A549 (cell line): ENCODE results near the gene CASP6. TPM values are rescaled to one million over a fixed set of nuclear protein-coding genes. Genes with fewer than 3 reads are reported as not detected.

Source experiments
- ATAC-seq, 2 experiments: fragments of 200-7000 bp in 1 of 2; fragments of >200 bp in 1 of 2; cut with Nextera tagmentation in 1 of 2; cut with Tn5 transposase in 1 of 2; 3 replicates each; pipeline versions ENCODE4 v1.8.0 to v1.9.1; 2018 to 2020; ENCODE audit warnings: mild to moderate bottlenecking in 1 of 2, moderate library complexity in 1 of 2
- CTCF ChIA-PET: fragments of 300-600 bp; sonication (Branson Sonifier 250); formaldehyde crosslinking; extraction: SDS; loops from one replicate; lab custom pipeline; 2021; ENCODE audit warnings: antibody characterized with exemption, inconsistent platforms; lab: Yijun Ruan, JAX
- POLR2A ChIA-PET: fragments of 350-600 bp; formaldehyde crosslinking; extraction: SDS; loops from one replicate; lab custom pipeline; 2021; ENCODE audit warnings: antibody characterized with exemption, inconsistent platforms; lab: Yijun Ruan, JAX
- DNase-seq, 2 experiments: peaks; one replicate each; pipeline versions ENCODE4 v3.0.0 to v3.0.0-alpha.2; 2011 to 2016; ENCODE audit warnings: low read depth in 1 of 2, low spot score in 1 of 2
- FAIRE-seq: peaks from 2 replicates; lab custom pipeline; 2011; peaks lifted over from hg19 to GRCh38; lab: Jason Lieb, UNC
- H3K27ac ChIP-seq, 2 experiments: fragments of >200 bp; sonication (Bioruptor Twin); formaldehyde crosslinking; 3 replicates each; pipeline ENCODE4 v1.5.1; 2016 to 2017
- H3K4me1 ChIP-seq: fragments of >200 bp; sonication (Bioruptor Twin); formaldehyde crosslinking; 3 replicates; pipeline ENCODE4 v1.6.1; 2016
- H3K4me2 ChIP-seq: fragments of >200 bp; sonication (Bioruptor Twin); formaldehyde crosslinking; 3 replicates; pipeline ENCODE4 v1.6.1; 2016
- H3K4me3 ChIP-seq: fragments of >200 bp; sonication (Bioruptor Twin); formaldehyde crosslinking; 3 replicates; pipeline ENCODE4 v1.5.1; 2016
- H3K9me3 ChIP-seq: fragments of >200 bp; sonication (Bioruptor Twin); formaldehyde crosslinking; 3 replicates; pipeline ENCODE4 v1.6.1; 2016
- CBX2 ChIP-seq: fragments of 200-600 bp; sonication (generic); IDR thresholded peaks from 2 replicates; pipeline ENCODE4 v1.6.1; 2016; ENCODE audit warnings: low read depth, mild to moderate bottlenecking, borderline replicate concordance
- CBX8 ChIP-seq: fragments of 200-600 bp; sonication (generic); IDR thresholded peaks from 2 replicates; pipeline ENCODE4 v1.6.1; 2016
- E2F6 ChIP-seq: IDR thresholded peaks from 2 replicates; pipeline ENCODE4 v1.6.1; 2012; ENCODE audit warnings: low read depth, borderline replicate concordance
- EHMT2 ChIP-seq: fragments of 200-600 bp; sonication (generic); IDR thresholded peaks from 2 replicates; pipeline ENCODE4 v1.6.1; 2016; ENCODE audit warnings: antibody characterized with exemption, low read depth, mild to moderate bottlenecking, moderate library complexity
- EP300 ChIP-seq, 2 experiments: fragments of >200 bp; sonication (Bioruptor Twin); formaldehyde crosslinking; IDR thresholded peaks; 2 replicates in 1 of 2; 3 replicates in 1 of 2; pipeline ENCODE4 v1.6.1; 2016 to 2017
- FOSB ChIP-seq: fragments of 250-450 bp; sonication (Bioruptor Pico); IDR thresholded peaks from 2 replicates; pipeline ENCODE4 v1.5.0; 2020; ENCODE audit warnings: mild to moderate bottlenecking, moderate library complexity
- GATA3 ChIP-seq: IDR thresholded peaks from 2 replicates; pipeline ENCODE4 v1.6.1; 2012; ENCODE audit warnings: borderline replicate concordance
- HOXA7 ChIP-seq: fragments of 250-450 bp; sonication (Bioruptor Pico); IDR thresholded peaks from 2 replicates; pipeline ENCODE4 v1.5.0; 2020; ENCODE audit warnings: mild to moderate bottlenecking, moderate library complexity
- HOXB13 ChIP-seq: fragments of 250-450 bp; sonication (Bioruptor Pico); IDR thresholded peaks from 2 replicates; pipeline ENCODE4 v1.5.0; 2020; ENCODE audit warnings: low read depth, mild to moderate bottlenecking, moderate library complexity
- JUN ChIP-seq, 2 experiments: fragments of >200 bp; sonication (Bioruptor Twin); formaldehyde crosslinking; IDR thresholded peaks; 2 replicates in 1 of 2; 3 replicates in 1 of 2; pipeline ENCODE4 v1.6.1; 2016 to 2017
- MAFK ChIP-seq: fragments of 450-650 bp; IDR thresholded peaks from 2 replicates; pipeline ENCODE4 v1.6.1; 2014; ENCODE audit not compliant: partially characterized antibody
- MYC ChIP-seq: IDR thresholded peaks from 2 replicates; pipeline ENCODE4 v1.6.1; 2012; ENCODE audit warnings: mild to moderate bottlenecking, inconsistent platforms, low read length, improper control_type of control experiment, borderline replicate concordance
- NPAS2 ChIP-seq: fragments of 250-450 bp; sonication (Bioruptor Pico); IDR thresholded peaks from 2 replicates; pipeline ENCODE4 v1.8.0; 2022; ENCODE audit warnings: mild to moderate bottlenecking, moderate library complexity, borderline replicate concordance
- NR3C1 ChIP-seq: fragments of >200 bp; sonication (Bioruptor Twin); formaldehyde crosslinking; IDR thresholded peaks from 3 replicates; pipeline ENCODE4 v1.6.1; 2017
- RAD21 ChIP-seq, 2 experiments: fragments of >200 bp in 1 of 2; sonication (Bioruptor Twin) in 1 of 2; formaldehyde crosslinking in 1 of 2; IDR thresholded peaks in 1 of 2; conservative IDR thresholded peaks in 1 of 2; 2 replicates in 1 of 2; 3 replicates in 1 of 2; pipeline ENCODE4 v1.6.1; 2012 to 2018; ENCODE audit warnings: inconsistent platforms in 1 of 2
- RARB ChIP-seq: fragments of 250-450 bp; sonication (Bioruptor Pico); IDR thresholded peaks from 2 replicates; pipeline ENCODE4 v1.8.0; 2021; ENCODE audit warnings: mild to moderate bottlenecking, moderate library complexity
- RCOR1 ChIP-seq: fragments of 150-350 bp; IDR thresholded peaks from 2 replicates; pipeline ENCODE4 v1.6.1; 2014; ENCODE audit warnings: antibody characterized with exemption, low read length, low read depth
- SMC3 ChIP-seq: fragments of >200 bp; sonication (Bioruptor Twin); formaldehyde crosslinking; IDR thresholded peaks from 3 replicates; pipeline ENCODE4 v1.6.1; 2018; ENCODE audit warnings: inconsistent platforms
- SREBF2 ChIP-seq: fragments of 450-650 bp; IDR thresholded peaks from 2 replicates; pipeline ENCODE4 v1.6.1; 2014; ENCODE audit warnings: mild to moderate bottlenecking, moderate library complexity
- WGBS: methylation state at CpG from one replicate; pipeline ENCODE4 v1.1.6; 2017; ENCODE audit errors: missing lambda C conversion rate; 5-methylcytosine and 5-hydroxymethylcytosine counted together
- polyA plus RNA-seq, 4 experiments: library from polyadenylated mRNA; depleted of rRNA in 3 of 4; stranded (reverse); fragments of >200 nt; fragmentation: RNase III in 1 of 4; extraction: RNeasy Plus Mini Kit Qiagen cat#74134 plus additional on column Dnase treatment in 1 of 4; gene quantifications; 2 replicates in 3 of 4; 3 replicates in 1 of 4; pipeline ENCODE4 v1.2.3, GENCODE V29; 2011 to 2017
- TF ChIP-seq, protein P1 (sequence below): fragments of >200 bp; sonication (Bioruptor Twin); formaldehyde crosslinking; IDR thresholded peaks from 3 replicates; pipeline ENCODE4 v1.5.1; 2016
- TF ChIP-seq, protein P2 (sequence below): fragments of 250-450 bp; sonication (Bioruptor Pico); IDR thresholded peaks from 2 replicates; pipeline ENCODE4 v1.5.0; 2020; ENCODE audit warnings: low read depth, mild to moderate bottlenecking, moderate library complexity

Gene CASP6
- polyA plus RNA-seq, 2 of the 4 experiments (the other 2 are of a cell fraction), result 19.2 to 32.6 TPM

DNA sequence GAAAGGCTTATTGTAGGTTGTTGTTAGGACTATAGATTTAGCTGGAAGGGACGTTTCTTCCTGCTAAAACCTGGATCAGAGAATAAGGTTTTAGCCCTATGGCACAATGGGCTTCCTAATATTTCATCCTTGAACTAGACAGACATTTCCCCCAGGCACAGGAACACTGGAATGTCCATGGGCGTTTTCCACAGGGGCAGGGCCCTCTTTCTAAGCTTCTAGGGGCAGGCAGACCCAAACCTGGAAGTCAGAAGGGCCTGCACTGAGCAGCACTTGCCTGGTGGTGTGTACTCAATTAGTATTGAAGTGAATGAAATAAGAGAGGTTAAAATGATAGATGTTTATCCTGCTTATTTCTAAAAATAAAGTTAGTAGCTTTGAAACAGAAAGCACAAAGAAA lies 41.1 kb downstream of the CASP6 start:
- ChIA-PET CTCF (interaction anchor here (1.0 kb wide), 1 partner anchor 234 kb away, joined by 3 read pairs; no protein-coding TSS in a partner anchor), POLR2A (no interaction called here)
- Histone ChIP-seq H3K27ac (no peak overlapping the region), H3K4me1 (no peaks in the 10 kb centered on the region), H3K9me3 (no peaks in the 10 kb centered on the region), H3K4me2 (no peak overlapping the region), H3K4me3 (no peak overlapping the region)
- DNase-seq (no peak), FAIRE-seq (no peak), ATAC-seq (no peak)
- TF ChIP-seq SREBF2, result no peak
- TF ChIP-seq NPAS2 (CRISPR knock-in tag), result no peak
- no peak for TF ChIP-seq SMC3
- no peak for TF ChIP-seq MYC
- no peak for TF ChIP-seq NR3C1
- no peak for TF ChIP-seq MAFK
- TF ChIP-seq EHMT2, result no peak
- no peak for TF ChIP-seq HOXA7 (CRISPR knock-in tag)
- TF ChIP-seq RAD21 (conservative IDR thresholded peaks at IDR 0.05 in 1 of 2, IDR thresholded peaks at IDR 0.05 in 1 of 2), result no peak
- no peak for TF ChIP-seq HOXB13 (CRISPR knock-in tag)
- TF ChIP-seq EP300 (IDR thresholded peaks at IDR 0.05), result no peak
- WGBS, result 47% methylated on average over 2 of the region's 2 CpGs

GRCh38 chr4:109658871-109659410 lies 44.3 kb downstream of the CASP6 start:
- ChIA-PET POLR2A (no interaction called here), CTCF (interaction anchor here (0.9 to 2.3 kb wide), 3 partner anchors 28 to 226 kb away, joined by 3 to 8 read pairs (median 4); partner anchors contain the start of gene SEC24B)
- TF ChIP-seq RCOR1 (no peak), JUN (IDR thresholded peaks at IDR 0.05) (no peak), RARB (CRISPR knock-in tag) (no peak), EP300 (IDR thresholded peaks at IDR 0.05) (no peak), FOSB (no peak), CBX2 (no peak), RAD21 (conservative IDR thresholded peaks at IDR 0.05 in 1 of 2, IDR thresholded peaks at IDR 0.05 in 1 of 2) (peak; percentile 24 to 36; a peak in 3 of 5 replicates), CBX8 (no peak), GATA3 (no peak), E2F6 (no peak), SMC3 (0 out of 3 replicates have a peak, but pooled peaks have one; percentile 13), SREBF2 (no peak)
- TF ChIP-seq, protein P1, sequence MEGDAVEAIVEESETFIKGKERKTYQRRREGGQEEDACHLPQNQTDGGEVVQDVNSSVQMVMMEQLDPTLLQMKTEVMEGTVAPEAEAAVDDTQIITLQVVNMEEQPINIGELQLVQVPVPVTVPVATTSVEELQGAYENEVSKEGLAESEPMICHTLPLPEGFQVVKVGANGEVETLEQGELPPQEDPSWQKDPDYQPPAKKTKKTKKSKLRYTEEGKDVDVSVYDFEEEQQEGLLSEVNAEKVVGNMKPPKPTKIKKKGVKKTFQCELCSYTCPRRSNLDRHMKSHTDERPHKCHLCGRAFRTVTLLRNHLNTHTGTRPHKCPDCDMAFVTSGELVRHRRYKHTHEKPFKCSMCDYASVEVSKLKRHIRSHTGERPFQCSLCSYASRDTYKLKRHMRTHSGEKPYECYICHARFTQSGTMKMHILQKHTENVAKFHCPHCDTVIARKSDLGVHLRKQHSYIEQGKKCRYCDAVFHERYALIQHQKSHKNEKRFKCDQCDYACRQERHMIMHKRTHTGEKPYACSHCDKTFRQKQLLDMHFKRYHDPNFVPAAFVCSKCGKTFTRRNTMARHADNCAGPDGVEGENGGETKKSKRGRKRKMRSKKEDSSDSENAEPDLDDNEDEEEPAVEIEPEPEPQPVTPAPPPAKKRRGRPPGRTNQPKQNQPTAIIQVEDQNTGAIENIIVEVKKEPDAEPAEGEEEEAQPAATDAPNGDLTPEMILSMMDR, result peak; percentile 20; the same call in 2 of the 3 replicates
- TF ChIP-seq, protein P2, sequence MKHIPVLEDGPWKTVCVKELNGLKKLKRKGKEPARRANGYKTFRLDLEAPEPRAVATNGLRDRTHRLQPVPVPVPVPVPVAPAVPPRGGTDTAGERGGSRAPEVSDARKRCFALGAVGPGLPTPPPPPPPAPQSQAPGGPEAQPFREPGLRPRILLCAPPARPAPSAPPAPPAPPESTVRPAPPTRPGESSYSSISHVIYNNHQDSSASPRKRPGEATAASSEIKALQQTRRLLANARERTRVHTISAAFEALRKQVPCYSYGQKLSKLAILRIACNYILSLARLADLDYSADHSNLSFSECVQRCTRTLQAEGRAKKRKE, result no peak
- Histone ChIP-seq H3K4me3 (no peak overlapping the region), H3K27ac (no peak overlapping the region), H3K4me2 (no peak overlapping the region), H3K9me3 (no peaks in the 10 kb centered on the region), H3K4me1 (no peaks in the 10 kb centered on the region)
- 92% methylated on average over 6 of the region's 6 CpGs for WGBS
- FAIRE-seq (no peak), ATAC-seq (no peak), DNase-seq (peak in 1 of 2 experiments; percentile 13)
